HG02588 (cell line): ENCODE data around the gene CDC25A.
"Not testable (repeated sequence)": the region's sequence is repeated elsewhere in the genome, so short reads cannot be mapped to it uniquely, and the experiment has no call there.

ENCODE experiments used
- ATAC-seq: cut with Tn5 transposase; IDR thresholded peaks from one replicate; pipeline ENCODE4 v1.9.1; 2021; ENCODE audit warnings: mild to moderate bottlenecking, moderate library complexity; ENCODE audit not compliant: unreplicated experiment

The CDC25A gene

DNA sequence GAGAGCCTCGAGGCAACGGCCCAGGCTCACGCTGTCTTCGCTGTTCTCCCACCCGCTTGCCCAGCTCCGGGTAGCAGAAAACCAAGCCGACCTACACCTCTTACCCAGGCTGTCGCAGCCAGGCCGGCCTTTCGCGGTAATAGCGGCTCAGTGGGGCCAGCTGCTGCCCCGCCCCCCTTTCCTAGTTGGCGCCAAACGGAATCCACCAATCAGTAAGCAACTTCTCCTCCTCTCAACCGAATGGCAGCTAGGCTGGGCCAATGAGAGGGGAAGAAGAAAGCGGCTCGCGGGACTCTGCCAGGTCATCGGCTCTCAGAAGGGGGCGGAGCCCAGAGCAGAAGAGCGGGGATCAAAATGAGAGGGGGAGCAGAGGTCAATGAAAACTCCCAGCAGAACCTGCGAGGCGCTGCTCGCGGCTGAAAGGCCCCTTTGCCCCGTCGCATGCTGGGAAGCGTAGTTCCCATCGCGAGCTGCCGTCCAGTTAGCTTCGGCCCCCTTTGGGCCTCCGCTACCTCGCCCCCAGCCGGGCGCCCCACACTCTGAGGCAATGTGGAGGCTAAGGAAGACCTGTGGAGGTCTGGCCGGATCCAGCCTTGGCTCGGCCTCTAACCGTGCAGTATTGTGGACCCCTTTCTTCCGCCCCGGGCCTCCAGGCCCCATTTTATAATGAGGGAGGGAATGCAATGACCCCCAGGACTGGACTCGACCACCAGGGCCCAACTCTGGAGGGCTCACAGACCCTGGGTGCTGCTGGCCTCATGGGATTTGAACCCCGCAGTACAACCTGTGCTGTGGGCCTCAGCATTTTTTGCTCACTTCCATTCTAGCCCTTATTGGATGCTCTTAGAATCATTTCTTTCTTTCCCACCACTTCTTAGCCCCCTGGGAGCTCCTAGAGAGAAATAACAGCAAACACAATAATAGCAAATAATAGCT is at the start of gene CDC25A:
TSS of gene CDC25A (minus strand) at position 152 of the 936 bp plus-strand sequence. CDS start 470 bp downstream, outside the sequence.
- peak; percentile 91 for ATAC-seq

DNA sequence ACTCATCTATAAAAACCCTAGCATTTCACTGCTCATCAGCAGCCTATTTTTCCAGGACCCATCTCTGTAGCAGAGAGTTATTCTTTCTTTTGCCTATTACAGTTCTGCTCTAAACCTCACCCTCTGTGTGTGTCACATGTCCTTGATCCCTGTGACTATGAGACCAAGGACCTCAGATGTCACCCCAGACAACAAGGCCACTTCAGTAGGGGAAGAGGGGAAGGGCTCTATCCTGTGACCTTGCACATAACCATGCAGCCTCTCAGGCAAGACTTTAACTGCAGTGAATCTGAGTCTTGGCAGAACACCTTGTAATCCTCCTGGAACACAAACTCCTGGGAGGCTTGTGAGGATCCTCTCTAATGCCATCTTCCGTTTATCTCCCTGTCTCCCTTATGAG is 48.3 kb upstream of the CDC25A start:
- no peak for ATAC-seq

DNA sequence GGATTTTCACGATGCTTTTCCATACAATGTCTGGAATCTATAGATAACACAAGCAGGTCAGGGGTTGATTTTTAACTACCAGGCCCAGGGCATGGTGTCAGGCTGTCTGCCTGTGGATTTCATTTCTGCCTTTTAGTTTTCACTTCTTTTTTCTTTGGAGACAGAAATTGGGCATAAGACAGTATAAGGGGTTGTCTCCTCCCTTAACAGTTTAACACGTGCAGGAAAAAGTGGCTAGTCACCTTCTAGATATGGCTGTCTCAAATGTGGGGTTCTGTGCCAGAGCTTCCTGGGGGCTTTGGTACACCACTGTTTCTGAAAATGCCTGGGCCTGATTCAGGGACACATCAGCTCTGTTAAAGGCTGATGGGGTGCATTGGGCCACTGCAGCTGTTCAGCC is 45.3 kb upstream of the CDC25A start:
- no peak for ATAC-seq

DNA sequence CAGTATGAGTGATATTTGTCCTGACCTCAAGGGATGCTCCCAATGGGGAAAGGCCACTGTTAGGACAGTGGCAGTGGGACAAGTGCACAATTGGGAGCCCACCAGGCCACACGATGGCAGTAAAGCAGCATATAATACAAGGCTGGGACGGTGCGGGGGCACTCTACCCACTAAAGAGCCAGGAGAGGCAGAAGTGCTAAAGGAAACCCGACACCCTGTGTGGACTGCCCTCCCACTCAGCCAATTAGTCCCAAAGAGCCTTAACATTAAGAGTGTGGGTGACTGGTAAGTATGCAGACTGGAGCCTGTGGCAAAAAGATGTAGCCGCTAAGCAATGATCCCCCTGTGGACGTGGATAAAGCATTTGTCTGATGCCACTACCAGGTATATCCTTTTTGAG is 44.5 kb upstream of the CDC25A start:
- no peak for ATAC-seq

DNA sequence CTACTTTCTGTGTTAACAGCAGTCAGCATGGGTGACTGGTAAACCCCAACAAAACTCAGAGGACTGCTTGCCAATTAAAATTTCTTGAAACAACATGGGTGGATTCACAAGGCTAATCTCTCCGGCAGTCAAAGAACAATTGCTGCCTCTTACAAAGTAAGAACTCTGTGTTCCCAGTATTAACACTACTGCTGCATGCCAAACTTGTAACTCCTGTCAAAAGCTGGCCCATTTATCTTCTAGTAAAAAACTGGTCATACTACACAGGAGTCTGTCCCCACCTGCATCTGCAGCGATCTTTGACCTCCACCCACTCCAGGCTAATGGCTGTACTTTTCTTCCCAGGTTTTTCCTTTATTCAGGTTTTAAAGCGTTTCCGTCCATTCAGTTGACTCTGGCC is 44.0 kb upstream of the CDC25A start:
- ATAC-seq, result no peak

DNA sequence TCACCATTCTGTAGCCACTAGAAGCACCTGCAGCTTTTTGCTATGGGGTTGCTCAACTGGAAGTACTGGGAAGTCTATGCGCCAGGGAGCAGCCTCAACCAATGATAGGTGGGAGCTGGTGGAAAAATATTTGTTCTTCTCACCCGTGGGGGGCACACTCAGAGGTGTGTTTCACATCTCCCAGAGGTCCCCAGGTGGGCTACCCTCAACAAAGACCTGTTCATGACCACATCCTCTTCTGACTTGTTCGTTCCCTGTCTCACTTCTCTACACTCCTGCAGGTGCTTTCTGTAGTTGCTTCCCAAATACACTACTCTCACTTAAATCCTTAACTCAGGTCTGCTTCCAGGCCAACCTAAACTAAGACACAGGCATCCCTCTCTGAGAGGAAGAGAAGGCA is 38.7 kb upstream of the CDC25A start:
- no peak for ATAC-seq

DNA sequence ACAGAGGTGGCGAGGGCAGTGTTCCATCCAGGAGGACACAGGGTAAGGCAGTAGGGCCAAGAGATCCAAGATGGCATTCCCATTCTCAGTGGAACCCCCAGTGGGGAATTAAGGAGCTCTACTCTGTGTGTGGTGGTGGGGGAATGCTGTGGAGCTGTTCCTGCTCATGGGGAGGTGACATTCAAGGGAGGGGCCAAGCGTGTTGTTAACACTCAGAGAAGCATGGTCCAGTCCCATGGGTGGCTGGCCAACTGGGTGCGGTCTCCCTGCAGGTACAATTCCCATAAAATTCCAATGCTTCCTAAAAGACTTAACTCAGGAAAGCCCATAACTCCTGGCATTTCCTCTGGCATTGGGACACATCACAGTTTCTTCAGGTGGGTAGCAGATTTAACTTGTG is 37.4 kb upstream of the CDC25A start:
- no peak for ATAC-seq

DNA sequence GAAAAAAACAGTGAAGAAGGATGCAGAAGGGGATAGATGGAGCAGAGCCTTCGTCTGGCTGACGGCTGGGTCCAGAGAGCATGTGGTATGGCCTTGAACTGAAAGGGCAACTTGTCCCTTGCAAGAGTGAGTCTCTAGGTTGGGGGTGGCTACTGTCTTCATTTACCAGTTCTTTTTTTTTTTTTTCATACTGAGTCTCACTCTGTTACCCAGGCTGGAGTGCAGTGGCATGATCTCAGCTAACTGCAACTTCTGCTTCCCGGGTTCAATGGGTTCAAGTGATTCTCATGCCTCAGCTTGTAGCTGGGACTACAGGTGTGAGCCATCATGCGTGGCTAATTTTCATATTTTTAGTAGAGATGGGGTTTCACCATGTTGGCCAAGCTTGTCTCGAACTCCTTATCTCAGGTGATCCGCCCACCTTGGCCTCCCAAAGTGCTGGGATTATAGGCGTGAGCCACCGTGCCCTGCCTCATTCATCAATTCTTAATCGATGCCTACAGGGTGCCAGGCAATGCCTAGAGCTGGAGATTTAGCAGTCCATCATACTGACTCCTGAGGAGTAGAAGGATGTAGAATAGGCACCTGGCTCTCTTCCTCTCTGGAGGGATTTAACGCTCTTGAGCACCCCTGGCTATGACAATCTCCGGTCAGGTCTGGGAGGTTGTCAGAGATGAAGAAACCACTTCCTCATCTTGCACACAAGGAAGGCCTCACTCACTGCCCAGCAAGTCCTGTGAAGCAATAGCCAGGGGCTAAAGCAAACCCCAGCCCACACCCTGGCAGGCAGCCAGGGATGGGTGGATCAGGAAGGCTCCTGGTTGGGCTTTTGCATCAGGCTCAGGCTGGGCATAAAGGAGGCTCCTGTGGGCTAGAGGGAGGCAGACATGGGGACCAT is 34.6 kb upstream of the CDC25A start, which contains the start of gene CAMP:
TSS of gene CAMP (plus strand) at position 880 of the 898 bp plus-strand sequence. CDS start at position 897, 17 bp downstream.
- ATAC-seq, result peak; percentile 63

DNA sequence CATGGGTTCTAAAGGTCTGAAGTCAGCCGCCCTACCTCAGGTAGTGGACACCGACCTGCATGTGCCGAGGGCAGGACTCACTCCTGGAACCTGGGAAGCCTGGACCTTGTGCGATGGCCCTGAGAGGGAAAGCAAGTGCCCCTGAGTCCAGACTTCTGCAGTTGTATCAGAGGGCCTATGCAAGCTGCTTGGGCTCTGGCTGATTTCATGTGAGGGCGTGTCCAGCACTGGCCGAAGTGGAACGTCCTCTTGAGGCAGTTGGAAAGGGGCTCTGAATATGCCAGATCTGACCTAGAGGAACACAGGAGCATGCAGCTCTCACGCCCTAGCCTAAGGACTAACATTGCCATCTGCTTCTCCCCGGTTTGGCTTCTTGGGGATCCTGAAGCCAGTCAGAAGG is 32.5 kb upstream of the CDC25A start:
- ATAC-seq, result no peak

DNA sequence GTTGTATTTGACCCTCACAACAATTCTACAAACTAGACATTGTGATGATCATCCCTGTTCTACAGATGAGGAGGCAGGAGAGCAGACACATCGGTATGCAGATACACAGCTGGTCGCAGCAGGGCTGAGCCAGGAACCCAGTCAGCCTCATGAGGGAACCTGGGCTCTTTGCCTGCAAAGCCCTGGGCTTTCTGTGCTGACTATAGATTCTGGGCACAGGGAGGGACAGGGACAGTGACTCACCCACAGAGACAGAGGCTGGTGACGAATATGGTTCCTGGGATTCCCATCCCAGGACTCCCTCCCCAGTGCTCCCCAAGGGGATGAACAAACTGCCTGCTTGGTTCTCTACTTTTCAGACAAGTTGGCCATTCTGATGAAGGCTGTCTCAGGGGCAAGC is 31.3 kb upstream of the CDC25A start:
- no peak for ATAC-seq

DNA sequence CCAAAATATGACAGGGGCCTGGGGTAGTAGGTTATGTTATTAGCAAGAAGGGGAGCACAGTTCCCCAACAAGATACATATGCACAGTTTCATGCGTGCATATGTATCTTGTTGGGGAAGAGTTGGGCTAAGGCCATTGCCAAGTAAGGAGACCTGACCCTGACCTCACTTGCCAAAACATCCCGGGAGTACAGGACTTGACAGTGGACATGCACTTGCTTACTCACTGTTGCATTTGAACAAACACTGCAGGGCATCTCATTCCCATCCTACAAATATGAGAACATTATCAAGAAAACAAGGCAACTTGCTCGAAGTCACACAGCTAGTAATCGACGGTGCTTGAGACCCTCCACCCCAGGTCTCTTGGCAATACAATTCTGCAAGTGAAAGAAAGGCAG is 30.3 kb upstream of the CDC25A start:
- ATAC-seq, result no peak

DNA sequence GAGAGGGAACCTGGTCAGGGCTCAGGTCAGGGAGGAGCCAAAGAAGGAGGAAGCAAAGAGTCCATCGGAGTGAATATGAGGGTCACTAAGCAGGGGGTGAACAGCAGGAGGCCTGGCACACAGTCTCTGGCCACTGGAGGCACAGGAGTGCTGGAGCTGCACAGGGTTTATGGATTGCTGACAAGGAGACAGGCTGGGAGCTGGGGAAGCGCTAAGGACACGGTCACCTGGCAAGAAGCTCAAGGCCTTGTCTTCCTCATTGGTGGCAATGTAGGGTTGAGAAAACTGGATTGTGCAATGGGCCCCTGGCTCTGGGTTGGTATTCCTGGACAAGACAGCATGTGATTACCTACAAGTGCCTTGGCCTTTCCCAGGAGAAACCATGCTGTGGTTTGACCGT is 29.2 kb upstream of the CDC25A start:
- no peak for ATAC-seq

DNA sequence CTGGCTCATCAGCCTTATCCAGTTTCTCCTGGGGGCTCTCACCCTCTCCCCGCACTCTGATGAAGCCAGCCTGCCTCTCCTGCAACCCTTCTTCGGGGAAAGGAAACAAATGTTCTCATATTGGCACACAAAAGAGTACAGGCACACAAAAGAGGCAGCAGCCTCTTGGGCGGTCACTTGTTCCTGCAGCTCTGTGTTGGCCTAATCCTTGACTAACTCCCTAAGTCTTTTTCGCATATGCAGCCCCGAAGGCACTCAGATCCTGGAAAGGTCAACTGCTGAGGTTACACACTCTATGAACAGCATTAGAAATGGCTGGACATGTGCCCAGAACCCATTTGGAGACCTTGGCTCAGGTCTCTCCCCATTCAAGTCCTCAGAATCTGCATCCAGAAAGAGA is 27.7 kb upstream of the CDC25A start:
- ATAC-seq, result no peak

DNA sequence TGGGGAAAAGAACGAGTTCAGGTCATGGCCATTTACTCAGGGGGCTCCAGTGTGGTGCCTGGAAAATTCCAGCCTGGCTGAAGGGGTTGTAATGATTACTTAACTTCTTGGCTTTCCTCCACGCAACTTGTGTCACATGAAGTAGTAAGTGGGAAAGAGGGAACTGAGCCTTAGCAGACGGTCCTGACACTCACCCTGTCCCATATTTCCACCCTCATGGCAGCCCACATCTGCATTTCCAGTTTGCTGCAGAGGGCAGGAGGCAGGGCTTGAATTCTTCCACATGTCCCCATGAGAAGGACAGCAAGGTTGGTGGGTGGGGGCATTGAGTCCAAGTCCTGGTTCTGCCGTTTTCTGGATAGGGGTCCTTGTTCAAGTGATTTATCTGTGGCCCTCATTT is 27.2 kb upstream of the CDC25A start:
- ATAC-seq, result no peak

DNA sequence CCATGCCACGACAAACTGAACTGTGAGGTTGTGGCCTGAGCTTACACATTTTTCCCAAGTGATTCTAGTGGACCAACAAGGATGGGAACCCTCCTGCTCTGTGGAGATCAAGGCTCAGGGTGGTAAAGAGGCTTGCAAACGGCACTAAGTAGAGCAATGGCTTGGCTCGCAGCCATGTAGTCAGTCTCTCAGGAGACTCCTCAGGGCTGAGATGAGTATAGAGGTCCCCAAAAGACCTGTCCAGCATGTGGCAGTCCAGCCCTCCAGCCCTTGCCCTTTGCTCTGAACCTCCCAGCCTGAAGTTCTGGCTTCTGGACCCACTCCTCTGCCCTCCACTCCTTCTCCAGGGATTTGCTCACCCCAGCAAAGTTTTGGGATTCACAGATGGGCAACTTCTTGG is 26.8 kb upstream of the CDC25A start:
- ATAC-seq, result no peak

DNA sequence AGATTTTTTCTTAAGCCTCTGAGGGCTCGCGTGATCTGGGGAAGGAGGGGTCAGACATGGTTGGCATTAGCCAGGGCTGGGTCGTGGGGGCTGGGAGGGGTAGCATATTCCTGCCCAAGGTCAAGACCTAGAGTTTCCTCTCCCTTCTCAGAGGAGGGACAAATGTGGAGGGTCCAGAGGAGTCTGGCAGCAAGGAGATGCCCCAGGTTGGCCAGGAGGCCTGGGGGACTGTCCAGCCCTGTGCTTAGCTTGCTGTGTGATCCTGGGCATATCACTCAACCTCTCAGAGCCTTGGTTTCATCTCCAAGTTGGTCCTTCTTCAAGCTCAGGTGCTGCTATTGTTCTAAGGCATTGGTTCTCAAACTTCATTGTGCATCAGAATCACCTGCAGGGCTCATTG is 26.0 kb upstream of the CDC25A start:
- ATAC-seq, result no peak

DNA sequence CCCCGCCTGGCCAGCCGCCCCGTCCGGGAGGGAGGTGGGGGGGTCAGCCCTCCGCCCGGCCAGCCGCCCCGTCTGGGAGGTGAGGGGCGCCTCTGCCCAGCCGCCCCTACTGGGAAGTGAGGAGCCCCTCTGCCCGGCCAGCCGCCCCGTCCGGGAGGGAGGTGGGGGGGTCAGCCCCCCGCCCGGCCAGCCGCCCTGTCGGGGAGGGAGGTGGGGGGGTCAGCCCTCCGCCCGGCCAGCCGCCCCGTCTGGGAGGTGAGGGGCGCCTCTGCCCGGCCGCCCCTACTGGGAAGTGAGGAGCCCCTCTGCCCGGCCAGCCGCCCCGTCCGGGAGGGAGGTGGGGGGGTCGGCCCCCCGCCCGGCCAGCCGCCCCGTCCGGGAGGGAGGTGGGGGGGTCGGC is 23.6 kb upstream of the CDC25A start:
- not testable (repeated sequence) for ATAC-seq

DNA sequence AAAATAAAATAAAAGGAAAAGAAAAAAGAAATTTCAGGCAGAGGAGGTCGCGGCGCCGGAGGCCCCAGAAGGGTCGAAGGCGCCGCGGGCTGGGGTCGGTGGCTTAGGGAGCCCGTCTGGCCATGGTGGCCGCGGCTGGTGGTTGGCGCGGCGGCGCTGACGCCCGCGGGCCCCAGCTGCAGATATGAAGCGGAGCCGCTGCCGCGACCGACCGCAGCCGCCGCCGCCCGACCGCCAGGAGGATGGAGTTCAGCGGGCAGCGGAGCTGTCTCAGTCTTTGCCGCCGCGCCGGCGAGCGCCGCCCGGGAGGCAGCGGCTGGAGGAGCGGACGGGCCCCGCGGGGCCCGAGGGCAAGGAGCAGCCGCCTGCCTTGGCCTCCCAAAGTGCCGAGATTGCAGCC is 22.3 kb upstream of the CDC25A start:
- ATAC-seq, result not testable (repeated sequence)

DNA sequence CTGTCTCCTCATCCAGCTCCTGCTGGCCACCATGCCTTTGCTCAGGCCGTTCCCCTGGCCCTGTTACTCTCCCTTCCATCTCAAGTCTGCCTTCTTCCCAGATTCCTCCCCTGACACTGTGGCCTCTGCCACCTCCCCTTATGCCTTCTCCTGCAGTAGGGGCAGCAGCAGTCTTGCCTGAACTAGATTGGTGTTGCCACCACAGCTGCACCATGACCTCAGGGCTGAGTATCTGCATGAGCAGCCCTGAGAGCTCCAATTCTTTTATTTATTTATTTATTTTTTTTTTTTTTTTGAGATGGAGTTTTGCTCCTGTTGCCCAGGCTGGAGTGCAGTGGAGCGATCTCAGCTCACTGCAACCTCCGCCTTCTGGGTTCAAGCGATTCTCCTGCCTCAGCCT is 21.2 kb upstream of the CDC25A start:
- no peak for ATAC-seq

DNA sequence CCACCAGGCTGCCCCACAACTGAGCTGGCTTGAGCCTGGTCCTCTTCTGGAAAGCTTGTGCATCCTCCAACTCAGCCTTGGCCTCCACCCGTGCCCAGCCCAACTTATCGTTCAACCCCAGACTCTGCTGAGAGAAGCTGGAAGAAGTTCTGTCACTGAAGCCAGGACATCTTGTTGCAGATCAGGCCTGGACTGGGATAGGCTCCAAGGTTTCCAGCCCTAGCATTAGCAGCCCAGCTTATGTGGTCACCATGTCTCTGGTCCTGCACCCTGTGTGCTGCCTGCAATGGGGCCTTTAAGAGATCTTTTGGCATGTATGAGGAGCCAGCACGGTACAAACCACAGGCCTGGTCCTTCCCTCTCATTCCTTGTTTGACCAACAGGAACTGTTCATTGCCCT is 19.9 kb upstream of the CDC25A start:
- ATAC-seq, result no peak

DNA sequence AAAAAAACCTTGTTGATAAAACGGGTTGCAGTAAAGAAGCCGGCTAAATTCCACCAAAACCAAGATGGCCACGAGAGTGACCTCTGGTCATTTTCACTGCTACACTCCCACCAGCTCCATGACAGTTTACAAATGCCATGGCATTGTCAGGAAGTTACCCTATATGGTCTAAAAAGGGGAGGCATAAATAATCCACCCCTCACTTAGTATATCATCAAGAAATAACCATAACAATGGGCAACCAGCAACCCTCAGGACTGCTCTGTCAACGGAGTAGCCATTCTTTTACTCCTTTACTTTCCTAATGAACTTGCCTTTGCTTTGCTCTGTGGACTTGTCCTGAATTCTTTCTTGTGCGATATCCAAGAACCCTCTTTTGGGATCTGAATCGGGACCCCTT is 14.4 kb upstream of the CDC25A start:
- ATAC-seq, result no peak

DNA sequence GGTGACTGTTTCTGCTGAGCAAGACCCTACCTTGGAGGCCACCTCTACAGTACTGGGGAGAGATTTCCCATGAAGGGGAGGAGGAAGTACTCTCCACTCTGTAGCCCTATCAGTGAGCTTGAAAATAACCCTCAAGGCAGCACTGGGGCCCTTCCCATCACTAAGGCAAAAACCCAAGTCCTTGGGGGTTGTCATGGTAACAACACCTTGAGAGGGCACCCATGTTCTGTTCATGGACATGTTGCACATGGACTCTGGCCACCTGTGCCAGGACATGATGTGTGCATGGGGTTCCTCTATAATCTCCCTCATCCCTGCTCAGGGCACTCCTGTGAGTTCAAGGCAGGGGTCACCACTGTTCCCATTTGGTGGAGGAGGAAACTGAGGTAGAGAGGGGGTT is 10.9 kb upstream of the CDC25A start:
- ATAC-seq, result no peak
